HG03097 (cell line): ENCODE data around the gene NLRP1.
A peak's percentile ranks its signal among the peaks of the same experiment; 100 is the strongest.

Experiments used
- ATAC-seq: cut with Tn5 transposase; IDR thresholded peaks from one replicate; pipeline ENCODE4 v1.9.1; 2021; ENCODE audit not compliant: unreplicated experiment, low FRiP score

NLRP1 gene

DNA sequence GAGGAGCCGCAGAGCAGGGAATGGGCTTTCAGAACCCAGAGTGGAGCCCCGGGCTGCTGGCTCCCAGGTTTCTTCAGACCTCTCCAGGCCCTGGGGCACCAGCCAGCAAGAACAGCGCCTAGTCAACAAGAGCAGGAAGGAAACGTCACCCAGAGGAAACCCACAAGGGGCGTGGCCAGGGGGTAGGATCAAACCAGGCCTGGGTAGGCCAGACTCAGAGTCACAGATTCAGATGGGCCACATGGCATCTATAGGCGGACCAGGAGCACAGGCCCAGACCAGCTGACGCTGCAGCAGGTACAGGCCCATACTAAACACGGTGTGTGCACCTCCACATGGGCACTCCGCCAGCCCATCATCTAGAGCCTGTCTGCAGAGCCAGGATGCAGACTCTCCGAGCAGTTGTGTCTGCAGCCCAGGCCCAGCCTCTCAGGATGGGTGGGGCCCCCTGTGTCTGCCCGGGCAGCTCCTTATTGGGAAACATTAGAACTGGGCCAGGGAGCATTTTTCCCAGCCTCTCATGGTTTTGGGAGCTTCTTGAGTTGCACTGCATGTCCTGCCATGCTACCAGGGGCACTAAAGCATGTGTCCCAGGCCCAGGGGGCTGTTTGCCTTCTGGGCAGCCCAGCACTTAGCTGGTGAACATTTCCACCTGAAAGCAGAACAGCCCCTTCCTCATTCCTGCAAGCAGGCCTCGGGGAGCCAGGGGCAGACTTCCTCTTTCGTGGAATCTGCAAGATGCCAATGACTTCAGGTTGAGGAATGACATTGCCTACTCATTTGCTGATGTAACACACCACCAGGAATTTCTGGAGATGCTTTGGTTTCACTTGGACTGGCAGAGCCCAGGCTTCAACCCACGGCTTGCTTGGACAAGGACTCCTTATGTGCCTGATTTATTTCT, at the start of gene NLRP1:
TSS of gene NLRP1 (minus strand) at position 127 of the 904 bp plus-strand sequence. CDS start 552 bp downstream, outside the sequence.
- peak; percentile 71 for ATAC-seq

DNA sequence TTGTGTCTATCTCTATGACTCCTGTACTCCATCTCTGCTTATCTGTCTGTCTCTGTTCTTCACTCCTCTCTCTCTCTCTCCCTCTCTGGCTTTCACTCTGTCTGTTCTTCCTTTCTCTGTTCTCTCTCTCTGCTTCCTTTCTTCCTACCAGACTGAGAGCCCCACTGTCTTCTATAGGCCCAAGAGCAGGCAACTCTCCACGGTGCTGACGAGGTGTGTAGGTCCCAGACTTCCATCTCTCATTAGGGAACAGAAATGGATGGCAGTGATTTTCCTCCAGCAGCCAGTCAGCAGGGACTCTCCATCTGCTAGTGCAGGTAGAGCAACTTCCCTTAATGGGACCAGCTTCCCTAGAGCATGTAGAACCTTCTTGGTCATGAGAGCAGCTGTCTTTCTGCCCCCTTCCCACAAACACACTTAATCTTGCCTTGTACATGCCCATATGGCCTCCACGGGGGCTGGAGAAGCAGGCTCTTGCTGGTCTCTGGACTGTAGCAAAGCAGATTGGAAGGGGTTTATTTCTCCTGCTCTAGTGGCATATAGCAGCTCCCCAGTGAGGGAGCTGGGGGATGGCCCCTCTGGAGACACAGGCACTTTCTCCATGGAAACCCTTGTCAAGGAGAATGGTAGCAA, 47.8 kb upstream of the NLRP1 start:
- no peak for ATAC-seq

DNA sequence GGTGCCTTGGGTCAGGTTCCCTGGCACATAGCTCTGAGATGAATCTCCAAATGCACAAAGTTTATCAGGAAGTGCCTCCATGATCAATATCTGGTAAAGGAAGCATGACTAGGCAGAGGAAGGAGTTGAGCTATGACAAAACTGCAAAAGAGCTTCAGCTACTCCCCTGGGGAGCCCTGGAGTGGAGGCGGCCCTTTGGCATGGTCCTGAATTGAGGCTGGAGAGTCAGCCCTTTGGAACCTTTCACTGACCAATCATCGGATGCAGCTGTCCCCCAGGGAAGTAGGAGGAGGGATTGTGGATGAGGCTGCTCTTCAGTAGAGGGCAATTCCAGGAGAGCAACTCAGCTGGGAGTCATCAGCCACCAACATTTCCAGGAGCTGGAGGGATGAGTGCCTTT, 46.1 kb upstream of the NLRP1 start:
- no peak for ATAC-seq

GRCh38 chr17:5629128-5629527, 44.8 kb upstream of the NLRP1 start:
- no peak for ATAC-seq

- no peak for ATAC-seq
Observed at GRCh38 chr17:5628262-5628661, 44.0 kb upstream of the NLRP1 start.

- ATAC-seq = no peak
Observed at GRCh38 chr17:5624211-5624610, 39.9 kb upstream of the NLRP1 start.

GRCh38 chr17:5621729-5622128, 37.4 kb upstream of the NLRP1 start:
- no peak for ATAC-seq

DNA sequence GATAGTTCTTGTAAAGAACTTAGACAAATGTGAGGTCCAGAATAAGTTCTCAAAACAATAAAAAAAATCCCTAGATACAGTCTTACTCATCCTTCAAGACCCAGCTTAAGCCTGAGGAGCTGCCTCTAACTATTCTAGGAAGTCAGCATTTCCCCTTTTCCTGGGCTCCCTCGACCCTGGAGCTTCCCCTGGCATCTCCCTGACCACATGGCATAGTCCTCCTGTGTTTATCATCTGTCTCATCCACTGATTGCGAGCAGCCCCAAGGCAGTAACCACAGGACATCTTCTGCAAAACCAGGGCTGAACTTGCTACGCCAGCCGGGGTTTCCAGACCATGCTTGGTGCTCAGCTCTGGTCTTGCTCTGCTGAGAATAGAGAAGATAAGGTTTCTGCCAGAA, 36.7 kb upstream of the NLRP1 start:
- ATAC-seq = no peak

GRCh38 chr17:5619088-5619740, 34.9 kb upstream of the NLRP1 start:
- ATAC-seq = no peak

DNA sequence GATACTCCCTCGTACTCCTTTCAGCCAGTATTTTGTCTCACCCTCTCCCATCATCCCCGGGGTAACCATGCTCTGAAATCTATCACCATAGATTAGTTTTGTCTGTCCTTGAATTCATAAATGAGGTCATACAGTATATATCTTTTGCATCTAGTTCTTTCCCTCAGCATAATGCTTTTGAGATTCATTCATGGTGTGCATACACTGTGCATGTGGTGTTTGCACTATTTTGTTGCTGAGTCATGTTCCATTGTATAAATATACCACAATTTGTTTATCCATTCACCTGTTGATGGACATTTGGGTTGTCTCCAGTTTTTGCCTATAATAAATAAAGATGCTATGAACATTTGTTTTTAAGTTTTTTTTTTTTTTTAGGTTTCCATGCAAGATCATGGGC, 34.2 kb upstream of the NLRP1 start:
- ATAC-seq = no peak

DNA sequence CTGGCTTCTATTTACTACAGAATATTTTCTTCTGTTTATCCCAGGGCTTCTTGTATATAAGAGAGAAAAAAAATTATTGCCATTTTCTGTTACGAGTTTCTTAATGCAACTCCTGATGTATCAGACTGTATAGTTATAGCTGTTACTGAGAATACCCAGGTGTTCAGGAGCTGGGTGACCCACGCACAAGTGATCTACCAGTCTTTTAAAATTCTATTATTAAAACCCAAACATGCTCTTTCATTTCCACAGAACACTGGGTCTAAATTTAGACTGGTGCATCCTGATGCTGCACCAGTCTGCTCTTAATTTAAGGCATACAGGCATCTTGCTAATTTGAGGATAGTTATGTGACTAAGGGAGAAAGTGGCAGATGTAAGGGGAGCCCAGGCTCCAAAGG, 31.2 kb upstream of the NLRP1 start:
- ATAC-seq = no peak

DNA sequence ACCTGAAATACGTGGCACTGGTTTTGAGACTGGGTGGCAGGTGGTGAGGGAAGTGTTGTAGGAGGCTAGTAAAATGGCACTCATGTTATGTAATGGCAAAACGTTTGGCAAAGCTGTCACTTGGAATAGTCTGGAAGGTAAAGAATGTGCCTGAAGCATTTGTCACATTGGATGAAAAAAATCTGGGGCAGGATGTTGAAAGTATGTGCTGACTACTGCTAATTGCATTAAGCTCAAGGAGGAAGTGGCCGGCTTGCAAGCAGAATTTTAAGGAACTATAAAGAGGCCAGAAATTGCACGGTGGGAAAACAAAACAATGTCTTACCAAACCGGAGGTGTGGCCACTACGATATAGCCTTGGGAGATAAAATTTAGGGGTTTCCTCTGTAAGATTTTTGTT, 26.6 kb upstream of the NLRP1 start:
- ATAC-seq = no peak

- ATAC-seq = no peak
Observed at GRCh38 chr17:5608399-5609112, 24.2 kb upstream of the NLRP1 start.

GRCh38 chr17:5607946-5608345, 23.6 kb upstream of the NLRP1 start:
- no peak for ATAC-seq

DNA sequence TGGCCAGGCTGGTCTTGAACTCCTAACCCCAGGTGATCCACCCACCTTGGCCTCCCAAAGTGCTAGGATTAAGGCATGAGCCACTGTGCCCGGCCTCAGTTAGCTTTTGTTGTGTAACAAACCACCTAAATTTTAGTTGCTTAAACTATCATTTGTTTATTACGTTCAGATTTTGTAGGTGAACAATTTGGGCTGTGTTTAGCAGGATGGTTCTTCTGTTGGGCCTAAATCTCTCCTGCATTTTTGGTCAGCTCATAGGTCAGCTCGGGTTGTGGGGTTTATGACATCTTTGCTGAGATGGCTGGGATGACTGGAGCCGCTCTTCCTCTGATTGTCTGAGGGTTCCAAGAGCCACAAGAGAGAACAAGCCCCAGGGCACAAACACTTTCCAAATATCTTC, 21.1 kb upstream of the NLRP1 start:
- ATAC-seq = no peak

DNA sequence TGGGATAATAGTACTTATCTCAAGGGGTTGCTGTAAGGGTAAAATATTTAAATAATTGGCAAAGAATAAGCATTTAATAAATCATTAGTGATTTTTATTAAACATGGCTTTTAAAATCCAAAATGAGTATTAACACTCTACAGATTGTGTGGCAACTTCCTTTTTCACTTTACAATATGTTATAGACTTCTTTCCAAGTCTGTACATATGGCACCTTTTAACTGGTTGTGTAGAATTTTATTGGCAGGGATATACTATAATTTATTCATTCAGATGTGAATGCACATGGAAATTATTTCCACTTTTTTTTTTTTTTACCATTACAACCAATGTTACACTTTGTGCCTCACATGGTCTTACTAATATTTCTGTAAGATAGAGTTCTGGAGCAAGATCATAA, 15.7 kb upstream of the NLRP1 start:
- ATAC-seq = no peak

DNA sequence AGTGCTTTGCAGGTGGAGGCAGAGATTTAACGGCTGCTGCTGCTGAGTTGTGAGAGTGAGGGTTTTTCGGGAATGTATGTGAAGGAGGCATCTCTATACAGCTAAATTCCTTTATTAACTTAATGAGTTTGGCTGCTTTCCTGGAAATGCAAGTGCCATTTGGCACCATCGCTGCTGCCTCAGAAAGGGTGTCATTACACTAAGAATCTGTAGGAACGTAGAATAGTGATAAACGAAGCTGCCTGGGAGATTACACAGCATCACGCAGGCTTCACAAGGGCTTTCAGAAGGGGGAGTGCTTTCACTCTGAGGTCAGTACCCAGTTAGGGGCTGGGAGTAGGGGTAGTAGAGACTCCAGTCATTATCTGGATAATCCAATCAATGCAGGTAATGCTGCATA, 14.1 kb upstream of the NLRP1 start:
- ATAC-seq = no peak

GRCh38 chr17:5596421-5596820, 12.1 kb upstream of the NLRP1 start:
- no peak for ATAC-seq

- no peak for ATAC-seq
Observed at GRCh38 chr17:5595831-5596230, 11.5 kb upstream of the NLRP1 start.

GRCh38 chr17:5592382-5592781, 8.1 kb upstream of the NLRP1 start:
- no peak for ATAC-seq

DNA sequence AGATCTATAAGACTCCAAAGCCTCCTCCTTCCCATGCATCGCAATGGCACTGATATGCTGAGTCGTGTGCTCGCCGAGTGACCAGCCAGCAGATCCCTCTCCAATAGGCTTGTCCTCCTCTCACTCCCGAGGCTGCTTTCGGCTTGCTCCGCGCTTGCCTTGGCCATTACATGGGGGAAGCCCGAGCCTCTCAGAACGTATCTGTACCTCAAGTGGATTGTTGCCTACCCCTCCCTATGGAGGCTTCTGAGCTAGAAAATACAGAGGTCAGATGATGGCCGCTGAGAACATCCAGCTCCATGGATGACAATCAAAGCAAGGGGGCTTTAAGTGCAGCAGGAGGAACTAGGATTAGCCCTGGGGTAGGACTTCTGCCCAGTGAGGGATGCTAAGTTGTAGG, 7.7 kb upstream of the NLRP1 start:
- no peak for ATAC-seq
